ENCODE data around the gene TLE1.

Gene TLE1

DNA sequence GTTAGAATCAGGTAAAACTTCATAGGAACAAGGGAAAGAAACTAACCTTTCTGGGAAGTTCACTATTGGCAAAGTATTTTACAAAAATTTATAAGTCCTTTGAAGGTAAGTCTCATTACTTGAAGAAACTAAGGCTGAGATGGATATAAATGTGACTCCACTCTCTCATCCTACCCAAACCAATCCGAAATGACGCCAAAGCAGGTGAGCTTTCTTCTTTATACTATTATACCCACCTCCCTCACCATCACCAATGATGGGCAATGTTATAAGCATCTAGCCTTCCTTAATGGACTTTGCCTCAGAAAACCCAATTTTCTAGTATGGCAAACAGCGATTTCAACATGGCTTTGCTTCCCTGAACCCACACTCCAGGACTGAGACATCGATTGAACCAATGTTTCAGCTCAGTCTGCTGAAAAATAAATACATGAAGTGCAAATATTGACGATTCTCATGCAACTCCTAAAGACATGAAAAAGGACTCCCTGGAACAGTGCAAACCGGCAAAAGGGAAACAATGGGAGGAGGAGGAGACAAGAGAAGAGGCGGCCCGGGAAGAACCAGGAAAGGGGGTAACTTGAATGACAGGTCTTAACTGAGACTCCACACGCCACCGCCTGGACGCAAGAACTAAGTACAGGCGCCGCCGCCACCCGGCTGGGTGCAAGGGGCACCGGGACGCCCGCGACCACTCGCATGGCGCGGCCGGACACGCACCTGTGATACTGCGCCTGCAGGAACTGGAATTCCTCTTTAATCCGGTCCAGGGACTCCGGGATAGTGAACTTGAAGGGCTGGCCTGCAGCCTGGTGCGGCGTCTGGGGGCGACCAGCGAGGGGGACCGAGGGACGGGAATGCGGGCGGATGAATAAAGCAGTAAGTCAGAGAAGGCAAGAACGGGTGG, 2.5 kb downstream of the TLE1 start:
- no peak for DNase-seq

DNA sequence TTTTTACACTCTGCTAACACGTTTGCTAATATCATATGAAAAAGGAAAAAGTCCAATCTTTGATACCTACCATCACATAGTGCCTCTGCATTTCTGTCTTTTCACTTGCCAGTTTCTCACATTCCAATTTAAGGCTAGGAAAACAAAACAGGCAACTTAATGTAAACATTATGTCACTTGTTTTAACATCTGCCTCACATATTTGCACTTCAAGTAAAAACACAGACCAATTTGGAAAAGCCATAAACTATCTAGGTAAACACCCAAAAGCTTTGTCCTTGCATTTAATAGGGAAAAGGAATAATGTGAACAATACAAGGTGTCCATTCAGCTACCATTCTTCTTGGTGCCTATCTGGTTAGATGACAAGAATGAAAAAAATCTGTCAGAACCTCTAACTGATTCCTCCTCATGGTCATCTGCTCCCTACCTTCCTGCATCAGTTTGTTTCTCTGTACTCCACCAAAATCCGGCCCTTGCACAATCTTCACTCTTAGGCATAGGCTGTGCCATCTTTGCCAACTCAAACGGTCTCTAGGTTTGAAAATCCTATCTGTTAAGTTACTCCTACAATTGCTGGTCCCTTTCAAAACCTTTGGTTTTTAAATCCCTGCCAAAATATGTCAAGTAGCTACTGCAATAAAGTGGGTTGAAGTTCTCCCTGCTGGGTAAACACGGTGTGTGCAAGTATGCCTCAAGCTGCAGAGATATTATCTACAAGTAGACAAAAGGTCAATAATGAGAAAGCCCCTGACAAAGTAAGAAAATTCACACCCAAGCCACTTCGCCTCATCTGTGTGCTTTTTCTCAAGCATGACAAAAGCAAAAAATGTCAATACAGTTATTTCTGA, 3.4 kb downstream of the TLE1 start:
- DNase-seq: no peak

DNA sequence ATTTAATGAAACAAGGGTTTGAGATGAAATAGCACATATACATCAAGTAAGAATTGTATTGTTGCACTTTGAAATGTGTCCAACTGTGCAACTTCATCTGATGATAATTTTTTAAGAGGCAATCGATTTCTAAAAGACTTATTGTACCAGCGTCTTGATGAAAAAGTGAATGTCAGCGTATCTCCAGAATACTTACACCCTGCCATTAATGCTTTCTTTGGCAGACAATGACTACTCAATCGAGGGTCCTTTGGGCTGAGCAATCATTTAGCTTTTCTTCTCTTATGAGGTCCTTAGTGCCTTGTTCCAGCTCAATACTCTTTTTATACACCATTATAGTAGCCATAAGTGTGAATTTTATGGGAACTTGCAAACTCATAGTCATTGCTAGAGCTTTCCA, 4.7 kb downstream of the TLE1 start:
- DNase-seq: no peak

DNA sequence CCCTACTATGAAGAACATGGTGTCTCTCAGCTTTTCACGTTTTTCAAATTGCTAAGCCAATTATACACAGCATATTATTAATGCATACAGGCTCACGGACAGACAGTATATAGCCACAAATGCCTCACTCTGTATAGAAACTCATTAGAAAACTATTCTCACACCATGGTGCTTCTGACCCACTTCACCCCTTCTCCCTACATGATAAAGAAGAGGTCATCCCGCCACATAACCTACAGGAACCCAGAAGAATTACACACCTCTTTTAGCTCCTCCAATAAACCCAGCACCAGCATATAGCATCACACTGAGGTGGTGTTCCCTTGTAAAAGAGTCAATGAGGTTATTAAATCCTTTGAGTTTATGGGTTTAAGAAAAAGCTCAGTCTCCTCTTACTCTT, 5.6 kb downstream of the TLE1 start:
- DNase-seq: no peak

DNA sequence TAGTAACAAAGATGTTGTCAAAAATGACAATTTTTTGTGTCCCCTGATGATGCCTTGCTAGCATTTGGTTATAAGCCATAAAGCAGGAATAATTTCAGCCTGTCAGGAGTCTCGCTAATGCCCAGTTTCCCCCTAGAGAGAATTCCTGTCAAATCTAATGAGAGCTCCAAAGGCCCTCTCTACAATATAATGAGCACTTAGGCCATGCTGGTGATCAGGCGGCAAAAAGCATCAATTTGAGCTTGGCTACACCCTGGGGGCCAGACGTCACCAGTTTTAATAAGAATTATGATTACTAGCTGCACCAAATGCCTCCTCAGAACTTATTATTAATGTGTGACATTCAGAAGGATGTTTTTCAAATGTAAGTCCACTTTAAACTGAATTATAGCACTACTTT, 6.1 kb downstream of the TLE1 start:
- DNase-seq: no peak

DNA sequence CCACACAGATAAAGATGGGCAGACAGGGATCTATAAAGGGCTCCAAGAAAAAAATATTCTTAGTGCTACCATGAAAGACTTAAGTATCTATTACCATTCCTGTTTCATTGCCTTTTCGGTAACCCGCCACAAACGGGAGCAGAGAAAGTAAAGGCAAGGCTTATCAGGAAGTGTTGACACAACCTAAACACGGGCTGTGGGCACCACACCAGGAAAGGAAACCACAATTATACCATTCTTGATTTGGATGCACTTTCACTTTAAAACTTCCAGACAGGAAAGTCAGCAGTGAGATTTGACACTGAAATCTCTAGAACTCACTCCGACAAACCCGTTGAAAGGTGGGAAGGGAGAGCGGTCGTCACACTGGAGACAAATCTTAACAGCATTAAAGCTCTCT, 6.5 kb downstream of the TLE1 start:
- no peak for DNase-seq

DNA sequence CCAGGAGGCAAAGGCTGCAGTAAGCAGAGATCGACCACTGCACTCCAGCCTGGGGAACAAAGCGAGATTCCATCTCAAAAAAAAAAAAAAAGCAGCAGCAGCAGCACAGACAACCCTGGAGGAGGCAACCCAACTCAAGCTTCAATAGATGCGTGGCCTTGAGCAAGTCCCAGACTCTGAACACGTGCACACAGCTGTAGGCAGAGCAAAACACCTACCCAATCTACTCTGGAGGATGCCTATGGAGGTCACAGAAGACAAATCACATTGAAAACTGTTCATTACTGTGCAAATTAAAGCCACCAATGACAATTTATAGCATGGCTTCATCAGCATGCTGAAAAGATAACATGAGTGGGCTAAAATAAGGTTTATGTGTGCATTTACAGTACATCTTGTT, 7.2 kb downstream of the TLE1 start:
- DNase-seq: no peak

DNA sequence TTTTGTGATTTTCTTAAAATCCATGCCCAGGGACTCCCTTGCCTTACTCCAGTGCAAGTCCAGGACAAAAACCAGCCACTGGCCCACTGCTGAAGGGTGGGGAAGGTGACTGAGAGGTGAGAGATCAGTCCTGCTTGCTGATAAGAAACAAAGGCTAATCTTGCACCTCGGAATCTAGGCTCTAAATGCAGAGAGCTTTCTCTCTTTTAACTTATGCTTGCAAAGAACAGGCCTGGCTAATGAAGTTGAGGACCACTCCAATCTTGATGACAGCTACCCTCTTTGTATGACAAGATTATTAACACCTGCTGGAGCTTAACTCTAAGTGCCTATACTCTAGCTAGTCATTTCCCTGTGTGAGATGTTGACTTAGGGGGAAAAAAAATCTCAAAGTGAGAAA, 8.8 kb downstream of the TLE1 start:
- DNase-seq: no peak

DNA sequence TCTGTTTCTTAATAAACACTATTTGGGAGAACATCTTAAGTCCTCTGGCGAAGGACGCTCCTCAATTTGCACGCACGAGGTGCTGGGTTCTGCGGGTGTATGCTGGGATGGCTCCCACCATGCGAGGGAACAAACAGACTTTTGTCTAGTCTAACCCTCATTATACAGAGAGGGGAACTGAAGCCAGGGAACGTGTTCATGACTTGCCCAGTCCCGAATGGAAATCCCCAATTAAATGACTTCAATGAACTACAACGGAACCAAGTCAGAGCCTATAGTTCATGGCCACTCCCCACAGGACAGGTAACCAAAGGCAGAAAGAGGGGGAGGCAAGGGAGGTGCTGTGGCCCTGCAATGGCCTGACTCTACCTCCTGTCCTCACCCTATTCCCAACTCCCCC, 9.3 kb downstream of the TLE1 start:
- DNase-seq: no peak

DNA sequence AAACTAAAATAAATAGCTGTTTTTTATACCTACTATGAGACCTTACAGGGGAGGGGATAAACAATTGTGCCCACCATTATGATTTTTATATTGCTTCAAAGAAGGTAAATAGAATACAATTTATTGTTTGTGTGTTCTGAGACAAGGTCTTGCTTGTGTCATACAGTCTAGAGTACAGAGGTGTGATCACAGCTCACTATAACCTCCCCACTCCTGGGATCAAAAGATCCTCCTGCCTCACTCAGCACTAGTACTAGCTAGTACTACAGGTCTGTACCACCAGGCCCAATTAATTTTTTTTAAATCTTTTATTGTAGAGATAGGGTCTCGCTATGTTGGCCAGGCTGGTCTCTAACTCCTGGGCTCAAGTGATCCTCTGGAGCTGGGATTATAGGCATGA, 11.3 kb downstream of the TLE1 start:
- no peak for DNase-seq

DNA sequence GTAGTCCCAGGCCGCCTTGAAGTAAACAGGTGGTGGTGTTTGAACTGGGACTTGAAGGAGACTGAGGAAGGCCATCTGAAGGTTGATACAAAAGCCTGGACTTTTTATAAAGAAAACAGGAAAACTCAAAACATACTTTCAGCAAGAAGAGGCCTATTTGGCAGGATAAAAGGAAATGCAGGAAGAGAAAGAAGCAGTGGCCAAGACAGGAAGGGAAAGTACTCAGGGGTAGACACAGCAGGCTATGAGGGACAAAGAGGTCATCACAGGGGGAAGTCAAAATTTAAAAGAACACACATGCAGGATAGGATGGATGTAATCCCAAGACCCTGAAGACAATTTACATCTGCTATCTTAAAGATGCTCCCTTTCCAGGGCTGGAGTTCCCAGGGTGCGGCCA, 13.0 kb downstream of the TLE1 start:
- no peak for DNase-seq

DNA sequence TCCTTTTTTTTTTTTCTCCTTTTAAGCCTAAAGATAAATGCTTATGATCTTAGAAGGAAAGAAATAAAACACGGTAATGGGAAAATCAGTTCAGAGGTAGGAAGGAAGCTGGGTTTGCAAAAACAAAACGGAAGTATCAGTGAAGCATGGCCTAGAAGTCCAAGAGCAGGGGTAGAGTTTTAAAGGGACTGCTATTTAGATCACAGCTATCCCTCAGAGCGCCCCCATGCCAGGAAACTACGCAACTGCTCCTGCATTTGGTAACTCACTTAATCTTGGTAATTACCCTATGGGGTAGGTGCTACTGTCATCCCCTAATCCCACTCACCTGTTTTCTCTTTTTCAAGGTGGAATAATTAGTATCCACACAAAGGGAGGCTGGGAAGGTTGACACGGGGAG, 16.0 kb downstream of the TLE1 start:
- DNase-seq: no peak

DNA sequence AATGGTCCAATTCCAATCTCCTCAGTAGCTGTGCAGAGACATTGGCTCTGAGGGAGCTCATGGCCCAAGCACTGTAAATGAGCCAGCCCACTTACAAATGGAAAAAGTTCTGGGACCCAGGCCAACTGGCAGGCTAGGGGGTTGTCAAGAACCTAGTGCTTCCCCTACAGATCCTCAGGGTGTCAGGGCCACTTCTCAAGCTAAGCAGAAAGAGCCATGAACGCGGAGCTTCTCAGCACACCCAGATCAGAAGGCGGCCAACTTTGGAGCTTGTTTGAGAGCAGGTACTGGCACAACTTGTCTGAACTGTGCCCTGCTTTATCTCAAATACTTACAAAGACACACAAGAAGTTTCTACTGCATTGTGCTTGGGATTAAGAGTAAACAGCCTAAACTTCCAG, 17.5 kb downstream of the TLE1 start:
- no peak for DNase-seq

DNA sequence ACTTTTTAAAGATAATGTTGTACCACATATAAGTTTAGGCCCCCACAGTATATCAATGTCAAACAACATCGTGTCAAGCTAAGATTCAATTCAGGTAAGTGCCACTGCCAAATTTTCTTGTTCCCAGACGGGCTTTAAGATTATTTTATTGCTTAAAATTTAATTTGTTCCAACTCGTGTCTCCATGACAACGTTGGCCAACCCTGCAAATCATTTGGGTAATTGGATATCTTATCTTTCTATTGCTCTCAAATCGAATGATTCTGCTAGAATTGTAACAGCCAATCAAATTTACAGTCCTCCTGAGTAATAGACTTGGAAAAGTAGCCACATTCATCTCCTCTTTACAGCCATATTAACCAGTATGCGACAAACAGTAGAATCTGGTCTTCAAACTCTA, 19.5 kb downstream of the TLE1 start:
- no peak for DNase-seq

DNA sequence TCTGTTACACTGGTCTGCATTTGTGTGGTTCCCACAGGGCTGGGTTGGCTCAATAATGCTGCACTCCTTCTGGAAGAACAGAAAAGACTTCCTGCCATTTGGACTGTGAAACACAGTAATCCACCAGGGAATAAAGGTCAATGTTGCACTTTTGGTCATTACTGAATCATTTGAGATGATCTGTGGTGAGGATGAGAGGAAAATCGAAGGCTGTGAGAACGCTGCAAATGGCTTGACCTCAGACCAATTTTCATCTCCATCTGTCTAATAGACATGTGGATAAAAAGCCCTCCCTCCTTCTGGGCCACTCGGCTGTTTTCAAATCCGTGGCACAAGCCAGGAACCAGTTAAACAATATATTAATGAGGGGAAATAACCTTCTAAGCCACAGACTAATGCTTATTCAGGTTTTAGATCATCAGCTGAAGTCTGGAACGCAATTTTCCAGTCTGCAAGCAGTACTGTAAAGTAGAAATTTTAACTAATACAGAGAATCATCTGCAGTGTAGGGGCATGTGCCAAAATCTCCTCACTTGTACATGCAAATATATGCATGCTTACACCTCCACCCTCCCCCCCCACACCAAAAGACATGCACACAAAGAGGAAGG, 20.2 kb downstream of the TLE1 start:
- no peak for DNase-seq

DNA sequence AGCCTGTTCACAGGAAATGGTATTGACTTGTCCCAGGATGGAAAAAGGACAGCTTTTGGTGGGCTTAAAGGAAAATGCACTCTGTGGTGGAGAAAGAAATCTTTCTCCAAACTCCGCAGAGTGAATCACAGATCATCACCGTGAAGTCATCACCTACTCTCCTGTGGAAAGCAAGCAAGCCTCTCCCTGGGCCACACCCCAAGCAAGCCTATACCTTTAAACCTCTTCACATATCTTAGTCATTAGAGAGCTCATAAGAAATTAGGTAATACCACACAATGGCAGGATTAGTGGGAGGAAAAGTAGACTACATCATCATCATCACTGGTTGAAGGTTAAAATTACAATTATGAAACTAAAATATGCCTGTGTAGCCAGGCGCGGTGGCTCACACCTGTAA, 23.2 kb downstream of the TLE1 start:
- DNase-seq: no peak

DNA sequence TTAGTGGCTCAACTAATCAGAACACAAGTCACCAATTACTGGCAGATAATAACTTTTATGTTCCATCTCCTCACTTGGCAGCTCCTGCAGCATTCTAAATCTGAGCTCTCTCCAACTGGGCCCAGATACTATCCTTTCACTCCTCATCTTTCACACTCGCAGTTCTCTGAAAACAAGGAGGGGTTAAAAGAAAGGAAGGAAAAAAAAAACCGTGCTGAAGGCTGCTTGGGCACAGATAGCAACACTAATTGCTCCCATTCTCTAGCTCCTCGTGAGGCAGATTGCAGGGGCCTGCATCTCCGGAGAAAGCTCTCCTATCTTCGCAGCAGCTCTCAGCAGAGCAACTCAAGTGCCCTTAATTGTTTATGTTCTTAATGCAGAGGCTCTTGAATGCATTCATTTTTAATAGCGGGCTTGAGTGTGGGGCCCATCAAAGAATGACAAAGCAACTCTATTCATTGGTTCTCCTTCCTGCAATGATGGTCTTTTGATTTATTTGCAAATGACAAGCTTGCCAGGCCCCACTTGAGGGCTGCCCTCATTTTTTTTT, 23.9 kb downstream of the TLE1 start:
- no peak for DNase-seq

DNA sequence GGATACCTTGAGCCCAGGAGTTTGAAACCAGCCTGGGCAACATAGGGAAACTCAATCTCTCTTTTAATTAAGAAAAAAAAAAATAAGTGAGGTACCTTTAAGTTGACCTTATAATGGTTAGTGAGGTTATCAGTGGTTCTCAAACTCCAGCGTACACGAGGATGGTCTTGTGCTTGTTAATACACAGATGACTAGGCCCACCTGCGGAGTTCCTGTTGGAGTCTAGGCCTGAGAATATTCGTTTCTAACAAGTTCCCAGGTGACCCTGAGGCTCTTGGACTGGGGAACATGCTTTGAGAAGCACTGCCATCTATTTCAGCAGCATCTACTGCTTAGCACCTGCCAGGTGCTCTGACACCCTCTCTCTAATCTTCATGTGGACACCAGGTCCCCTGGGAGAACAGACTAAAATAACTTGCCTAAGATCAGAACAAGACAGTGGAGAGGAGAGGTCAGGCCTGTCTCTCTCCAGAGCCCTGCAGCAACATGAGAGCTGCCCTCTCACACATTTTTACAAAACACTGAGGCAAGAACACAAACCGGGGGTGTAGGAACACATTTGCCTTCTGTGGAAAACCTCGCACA, 24.6 kb downstream of the TLE1 start:
- no peak for DNase-seq

DNA sequence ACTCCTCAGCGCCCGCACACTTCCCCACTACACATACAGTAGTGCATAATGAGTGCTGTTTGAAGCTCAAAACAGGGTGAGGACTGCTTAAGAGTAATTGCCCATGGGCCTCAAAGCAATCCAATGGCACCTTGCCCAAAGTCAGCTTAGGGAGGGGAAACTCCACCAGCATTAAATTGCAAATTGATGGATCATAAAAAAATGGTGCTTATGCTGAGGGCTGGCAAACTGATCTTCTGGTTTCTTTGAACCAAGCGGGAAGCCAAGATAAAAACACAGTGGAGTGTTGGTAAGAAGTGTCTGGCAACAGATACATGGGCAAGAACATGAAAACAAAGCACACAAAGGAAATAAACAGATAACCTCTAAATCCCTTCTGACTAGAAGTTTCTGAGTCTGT, 28.0 kb downstream of the TLE1 start:
- DNase-seq: no peak

DNA sequence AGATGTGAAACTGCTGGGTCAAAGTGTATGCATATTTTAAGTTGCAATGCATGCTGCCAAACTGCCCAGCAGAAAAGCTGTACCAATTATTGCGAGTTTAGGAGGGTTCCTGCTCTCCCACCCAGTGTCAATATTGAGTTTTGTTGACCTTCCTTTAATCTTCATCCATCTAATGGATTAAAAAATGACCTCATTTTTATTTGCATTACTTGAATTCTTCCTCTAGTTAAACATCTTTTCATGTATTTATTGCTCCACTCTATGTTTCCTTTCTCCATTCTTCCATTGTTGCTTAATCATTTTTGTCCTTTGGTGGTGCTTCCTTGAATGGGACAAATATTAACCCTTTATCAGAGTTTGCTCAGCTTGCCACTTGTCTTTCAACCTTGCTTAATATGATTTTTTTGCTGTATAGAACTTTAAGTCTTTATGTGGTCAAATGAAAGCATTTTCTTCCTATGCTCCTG, 32.4 kb downstream of the TLE1 start:
- DNase-seq: no peak

DNA sequence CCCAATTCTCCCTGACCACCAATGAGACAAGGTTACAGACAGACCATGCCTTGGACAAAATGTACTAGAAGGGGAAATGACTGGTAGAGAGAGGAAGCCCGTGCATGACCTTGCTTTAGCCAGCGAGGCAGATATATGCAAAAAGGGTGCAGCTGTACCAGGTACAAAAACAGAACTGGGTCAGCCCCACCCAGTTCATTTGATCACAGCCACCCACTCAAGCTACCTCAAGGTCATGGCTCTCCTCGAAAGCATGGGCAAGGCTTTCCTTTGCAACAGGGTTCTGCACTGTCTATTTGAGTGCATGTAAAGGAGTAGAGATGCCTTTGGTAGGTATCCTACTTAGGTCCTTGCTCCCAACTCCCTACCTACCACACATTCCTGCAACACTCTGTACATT, 33.3 kb downstream of the TLE1 start:
- DNase-seq: no peak

DNA sequence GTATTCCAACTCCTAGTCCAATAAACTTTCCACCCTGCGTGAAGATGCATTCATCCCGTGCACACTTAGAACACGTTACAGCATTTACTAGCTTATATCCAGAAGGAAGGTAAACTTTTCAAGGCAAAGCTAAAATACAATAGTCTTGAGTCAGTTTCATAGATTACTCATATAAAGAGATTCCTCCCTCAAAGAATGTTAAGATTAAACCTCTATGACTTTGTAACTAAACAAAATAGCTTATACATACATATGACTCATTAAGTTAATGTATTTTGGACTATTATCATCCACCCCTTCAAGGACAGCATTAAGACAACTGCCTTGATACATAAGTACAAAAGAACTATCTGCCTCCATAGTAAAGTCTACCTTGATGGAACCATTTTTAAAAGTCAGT, 36.1 kb downstream of the TLE1 start:
- no peak for DNase-seq

DNA sequence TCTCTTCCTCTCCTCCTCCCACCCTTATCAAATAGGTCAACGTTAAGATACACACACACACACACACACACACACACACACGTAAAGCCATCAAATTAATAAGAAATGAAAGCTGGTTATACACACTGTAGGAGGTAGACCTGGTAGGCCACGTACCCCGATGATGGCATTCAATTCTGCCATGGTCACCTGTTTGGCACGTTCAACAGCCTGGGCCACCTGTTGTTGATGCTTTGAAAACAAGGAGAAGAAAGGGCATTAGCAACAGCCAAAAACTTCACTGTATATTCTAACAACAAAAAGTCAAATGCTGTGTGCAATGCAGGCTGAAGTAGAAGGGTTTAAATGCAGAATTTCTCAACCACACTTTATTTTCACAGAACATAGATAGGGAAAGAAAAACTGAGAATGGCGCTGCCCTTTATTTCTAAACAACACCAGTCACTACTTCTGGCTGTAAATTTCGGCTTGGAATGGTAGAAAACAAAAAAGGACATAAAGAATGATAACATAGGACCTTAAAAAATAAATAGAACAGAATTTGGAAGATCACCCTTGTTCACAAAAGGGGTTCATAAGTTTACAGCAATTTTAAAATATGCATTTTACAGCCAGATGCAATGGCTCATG, 37.2 kb downstream of the TLE1 start:
- no peak for DNase-seq
